CD14-positive monocyte (primary cell): ENCODE data around the gene GPC5. TPM values are rescaled to one million over a fixed set of nuclear protein-coding genes. Genes with fewer than 3 reads are reported as not detected.

ENCODE experiments used
- DNase-seq, 3 donors: peaks; one replicate each; pipeline ENCODE4 v3.0.0-alpha.2; 2011 to 2022
- H2AFZ ChIP-seq: 2 replicates; pipeline ENCODE4 v1.6.0; 2012; ENCODE audit warnings: mild to moderate bottlenecking, low read depth, low read length, inconsistent platforms; ENCODE audit not compliant: insufficient read depth, poor library complexity, severe bottlenecking
- H3K27ac ChIP-seq, 2 donors: 1 replicate in 1 of 2; 2 replicates in 1 of 2; pipeline ENCODE4 v1.5.1; 2012 to 2013; ENCODE audit warnings: low read length in 2 of 2, control low read depth in 1 of 2, inconsistent platforms in 1 of 2, low read depth in 1 of 2, mild to moderate bottlenecking in 1 of 2
- H3K27me3 ChIP-seq, 2 donors: one replicate each; pipeline versions ENCODE4 v1.6.0 to v1.6.1; 2011 to 2013; ENCODE audit warnings: low read length in 2 of 2; ENCODE audit not compliant: control insufficient read depth in 2 of 2, insufficient read depth in 2 of 2
- H3K36me3 ChIP-seq, 2 donors: replicated peaks in 1 of 2; 1 replicate in 1 of 2; 2 replicates in 1 of 2; pipeline versions ENCODE4 v1.5.1 to v1.6.1; 2012 to 2013; ENCODE audit warnings: low read length in 2 of 2, control low read depth in 1 of 2, inconsistent platforms in 1 of 2, mild to moderate bottlenecking in 1 of 2; ENCODE audit not compliant: insufficient read depth in 2 of 2, control insufficient read depth in 1 of 2
- H3K4me1 ChIP-seq, 2 donors: 1 replicate in 1 of 2; 2 replicates in 1 of 2; pipeline versions ENCODE4 v1.5.1 to v1.6.1; 2012 to 2013; ENCODE audit warnings: low read length in 2 of 2, control low read depth in 1 of 2, inconsistent platforms in 1 of 2, mild to moderate bottlenecking in 1 of 2, moderate library complexity in 1 of 2; ENCODE audit not compliant: insufficient read depth in 2 of 2, control insufficient read depth in 1 of 2
- H3K4me2 ChIP-seq: replicated peaks from 2 replicates; pipeline ENCODE3; 2012; ENCODE audit warnings: low read length, moderate library complexity, mild to moderate bottlenecking; ENCODE audit not compliant: poor library complexity, severe bottlenecking; ENCODE audit errors: extremely low read depth
- H3K4me3 ChIP-seq, 3 experiments: fragments of 200-600 bp in 1 of 3; sonication (generic) in 1 of 3; replicated peaks in 1 of 3; 1 replicate in 2 of 3; 2 replicates in 1 of 3; pipeline ENCODE4 v1.5.1; 2011 to 2013; ENCODE audit warnings: low read length in 3 of 3, mild to moderate bottlenecking in 3 of 3, control low read depth in 2 of 3, low read depth in 2 of 3, inconsistent platforms in 1 of 3, moderate library complexity in 1 of 3
- H3K79me2 ChIP-seq: 2 replicates; pipeline ENCODE4 v1.6.0; 2012; ENCODE audit warnings: mild to moderate bottlenecking, control low read depth, inconsistent platforms, low read length, moderate library complexity; ENCODE audit not compliant: insufficient read depth
- H3K9ac ChIP-seq: 2 replicates; pipeline ENCODE4 v1.6.0; 2017; ENCODE audit warnings: low read length, mild to moderate bottlenecking; ENCODE audit not compliant: insufficient read depth, poor library complexity, severe bottlenecking
- H3K9me3 ChIP-seq, 2 donors: replicated peaks in 1 of 2; 1 replicate in 1 of 2; 2 replicates in 1 of 2; pipeline versions ENCODE4 v1.5.1 to v1.6.1; 2012 to 2013; ENCODE audit warnings: low read length in 2 of 2, control low read depth in 1 of 2; ENCODE audit not compliant: control insufficient read depth in 1 of 2, insufficient read depth in 1 of 2
- H4K20me1 ChIP-seq: 2 replicates; pipeline ENCODE4 v1.6.0; 2012; ENCODE audit warnings: mild to moderate bottlenecking, low read length, control low read depth, moderate library complexity; ENCODE audit not compliant: insufficient read depth
- H3K27ac Mint-ChIP-seq, 7 donors: one replicate each; pipeline ENCODE4 v1.8.0; 2020; ENCODE audit warnings: mild to moderate bottlenecking in 7 of 7, mixed read lengths in 7 of 7, moderate library complexity in 6 of 7, inconsistent platforms in 2 of 7
- H3K27me3 Mint-ChIP-seq, 3 donors: one replicate each; pipeline ENCODE4 v1.8.0; 2021 to 2022; ENCODE audit warnings: low read depth in 3 of 3, mild to moderate bottlenecking in 3 of 3, mixed read lengths in 3 of 3, moderate library complexity in 3 of 3, inconsistent platforms in 1 of 3
- H3K36me3 Mint-ChIP-seq, 2 donors: one replicate each; pipeline ENCODE4 v1.8.0; 2020; ENCODE audit warnings: mixed read lengths in 2 of 2, inconsistent platforms in 1 of 2, mild to moderate bottlenecking in 1 of 2
- H3K4me1 Mint-ChIP-seq: one replicate; pipeline ENCODE4 v1.8.0; 2020; ENCODE audit warnings: mild to moderate bottlenecking, mixed read lengths
- H3K4me3 Mint-ChIP-seq, 2 donors: one replicate each; pipeline ENCODE4 v1.8.0; 2020; ENCODE audit warnings: mild to moderate bottlenecking in 2 of 2, mixed read lengths in 2 of 2, moderate library complexity in 1 of 2
- H3K9me3 Mint-ChIP-seq, 7 donors: one replicate each; pipeline ENCODE4 v1.8.0; 2020 to 2022; ENCODE audit warnings: mixed read lengths in 7 of 7, mild to moderate bottlenecking in 6 of 7, moderate library complexity in 6 of 7, inconsistent platforms in 2 of 7
- WGBS: methylation state at CpG from one replicate; pipeline ENCODE4 v1.1.5; 2013; ENCODE audit warnings: missing lambda C conversion rate; ENCODE audit not compliant: insufficient coverage; 5-methylcytosine and 5-hydroxymethylcytosine counted together
- intact Hi-C, 2 donors: fragments of 100-400 bp; cut with micrococcal nuclease; formaldehyde crosslinking; loops; one replicate each; pipeline versions ENCODE4 v1.15.0 to v1.15.1; 2023
- polyA plus RNA-seq, 3 donors: library from polyadenylated mRNA; depleted of rRNA in 1 of 3; unstranded in 2 of 3; stranded (reverse) in 1 of 3; fragments of 300-500 nt in 2 of 3; fragments of >200 nt in 1 of 3; fragmentation: Illumina TruSeq in 2 of 3; gene quantifications; 1 replicate in 2 of 3; 2 replicates in 1 of 3; pipeline ENCODE4 v1.2.3, GENCODE V29; 2012 to 2021
- TF ChIP-seq, protein P1 (sequence below): fragments of 200-600 bp; IDR thresholded peaks from one replicate; pipeline ENCODE4 v1.8.0; 2022; ENCODE audit warnings: antibody characterized with exemption, mild to moderate bottlenecking

Gene GPC5
- polyA plus RNA-seq, 3 donors, result not detected

- TF ChIP-seq, protein P1, sequence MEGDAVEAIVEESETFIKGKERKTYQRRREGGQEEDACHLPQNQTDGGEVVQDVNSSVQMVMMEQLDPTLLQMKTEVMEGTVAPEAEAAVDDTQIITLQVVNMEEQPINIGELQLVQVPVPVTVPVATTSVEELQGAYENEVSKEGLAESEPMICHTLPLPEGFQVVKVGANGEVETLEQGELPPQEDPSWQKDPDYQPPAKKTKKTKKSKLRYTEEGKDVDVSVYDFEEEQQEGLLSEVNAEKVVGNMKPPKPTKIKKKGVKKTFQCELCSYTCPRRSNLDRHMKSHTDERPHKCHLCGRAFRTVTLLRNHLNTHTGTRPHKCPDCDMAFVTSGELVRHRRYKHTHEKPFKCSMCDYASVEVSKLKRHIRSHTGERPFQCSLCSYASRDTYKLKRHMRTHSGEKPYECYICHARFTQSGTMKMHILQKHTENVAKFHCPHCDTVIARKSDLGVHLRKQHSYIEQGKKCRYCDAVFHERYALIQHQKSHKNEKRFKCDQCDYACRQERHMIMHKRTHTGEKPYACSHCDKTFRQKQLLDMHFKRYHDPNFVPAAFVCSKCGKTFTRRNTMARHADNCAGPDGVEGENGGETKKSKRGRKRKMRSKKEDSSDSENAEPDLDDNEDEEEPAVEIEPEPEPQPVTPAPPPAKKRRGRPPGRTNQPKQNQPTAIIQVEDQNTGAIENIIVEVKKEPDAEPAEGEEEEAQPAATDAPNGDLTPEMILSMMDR, result no peak
- no peak for DNase-seq
- intact Hi-C loops, result no loop called here
- Histone ChIP-seq H3K36me3 (no peaks in the 10 kb centered on the region), H2AFZ (no peak overlapping the region), H3K9me3 (no peaks in the 10 kb centered on the region), H3K27ac (no peak overlapping the region), H4K20me1 (no peaks in the 10 kb centered on the region), H3K79me2 (no peaks in the 10 kb centered on the region), H3K9ac (no peak overlapping the region), H3K27me3 (no peaks in the 10 kb centered on the region), H3K4me2 (no peak overlapping the region), H3K4me3 (no peak overlapping the region), H3K4me1 (no peaks in the 10 kb centered on the region)
- peaks cover 0 to 5% (median 2%) of the 10 kb centered on the region in 3 donors for H3K27me3 Mint-ChIP-seq
- no peaks in the 10 kb centered on the region for H3K36me3 Mint-ChIP-seq
- no peak overlapping the region for H3K27ac Mint-ChIP-seq
- peaks cover 6% of the 10 kb centered on the region for H3K4me1 Mint-ChIP-seq
- H3K4me3 Mint-ChIP-seq, result no peak overlapping the region
- no CpG with 5 or more reads among the region's 2 CpGs for WGBS
- H3K9me3 Mint-ChIP-seq, result no peaks in the 10 kb centered on the region
Measured at GRCh38 chr13:91370501-91370900, 27.9 kb upstream of the GPC5 start.

- no peak overlapping the region for H3K9ac ChIP-seq
- no peak overlapping the region for H3K4me3 Mint-ChIP-seq
- H3K36me3 ChIP-seq, result no peaks in the 10 kb centered on the region
- no peaks in the 10 kb centered on the region for H3K27me3 ChIP-seq
- no peaks in the 10 kb centered on the region for H3K4me1 ChIP-seq
- no peak overlapping the region for H2AFZ ChIP-seq
- H3K4me1 Mint-ChIP-seq, result peaks cover 6% of the 10 kb centered on the region
- H3K9me3 Mint-ChIP-seq, result no peaks in the 10 kb centered on the region
- no peak overlapping the region for H3K4me2 ChIP-seq
- DNase-seq, result no peak
- intact Hi-C loops, result no loop called here
- whole genome bisulfite sequencing, result 83% methylated on average over 1 of the region's 3 CpGs
- H3K27ac Mint-ChIP-seq, result no peak overlapping the region
- H3K79me2 ChIP-seq, result no peaks in the 10 kb centered on the region
- H3K27ac ChIP-seq, result no peak overlapping the region
- H4K20me1 ChIP-seq, result no peaks in the 10 kb centered on the region
- TF ChIP-seq, protein P1, result no peak
- H3K9me3 ChIP-seq, result no peaks in the 10 kb centered on the region
- H3K36me3 Mint-ChIP-seq, result no peaks in the 10 kb centered on the region
- peaks cover 0 to 2% (median 0%) of the 10 kb centered on the region in 3 donors for H3K27me3 Mint-ChIP-seq
- H3K4me3 ChIP-seq, result no peak overlapping the region
Measured at GRCh38 chr13:91372911-91373310, 25.5 kb upstream of the GPC5 start.
